Measurements from ENCODE around the gene AOPEP.

Gene AOPEP

GRCh38 chr9:95107976-95108375 is 381.5 kb downstream of the AOPEP start:
- H4K20me1 ChIP-seq (ENCODE audit: control insufficient read depth, insufficient read depth, low read depth, low read length) = no peaks in the 10 kb centered on the region
- no peaks in the 10 kb centered on the region for H3F3A ChIP-seq (ENCODE audit: control insufficient read depth, insufficient read depth)
- no peaks in the 10 kb centered on the region for H3K9me3 ChIP-seq (ENCODE audit: control insufficient read depth, insufficient read depth, low read length)
- H3K36me3 ChIP-seq (ENCODE audit: control insufficient read depth, low read length) = no peaks in the 10 kb centered on the region
- no peak overlapping the region for H3K27ac ChIP-seq (ENCODE audit: low read depth, low read length)
- H3K4me1 ChIP-seq (ENCODE audit: control insufficient read depth, low read length) = no peaks in the 10 kb centered on the region
- TF ChIP-seq EZH2phosphoT487 (IDR thresholded peaks at IDR 0.05; ENCODE audit: borderline replicate concordance, low read length) (no peak), CTCF (IDR thresholded peaks at IDR 0.05; ENCODE audit: low read depth, low read length, poor library complexity, severe bottlenecking) (no peak)
- no peaks in the 10 kb centered on the region for H3K27me3 ChIP-seq (ENCODE audit: control insufficient read depth, low read length)
- no peak overlapping the region for H3K4me3 ChIP-seq (ENCODE audit: low read length)
- H3K79me2 ChIP-seq (ENCODE audit: control insufficient read depth, low read length) = no peaks in the 10 kb centered on the region
- H3K9me2 ChIP-seq (replicated peaks; ENCODE audit: control insufficient read depth, low read length) = no peaks in the 10 kb centered on the region
- no peak overlapping the region for H3K4me2 ChIP-seq (ENCODE audit: low read length)

- Histone ChIP-seq H3K79me2 (ENCODE audit: control insufficient read depth, low read length) (no peaks in the 10 kb centered on the region), H3K27me3 (ENCODE audit: control insufficient read depth, low read length) (no peaks in the 10 kb centered on the region), H3K9me3 (ENCODE audit: control insufficient read depth, insufficient read depth, low read length) (no peaks in the 10 kb centered on the region), H3K4me2 (ENCODE audit: low read length) (no peak overlapping the region), H3K27ac (ENCODE audit: low read depth, low read length) (no peak overlapping the region), H3K4me1 (ENCODE audit: control insufficient read depth, low read length) (no peaks in the 10 kb centered on the region), H3K9me2 (replicated peaks; ENCODE audit: control insufficient read depth, low read length) (no peaks in the 10 kb centered on the region), H3K4me3 (ENCODE audit: low read length) (no peak overlapping the region), H3F3A (ENCODE audit: control insufficient read depth, insufficient read depth) (no peaks in the 10 kb centered on the region), H4K20me1 (ENCODE audit: control insufficient read depth, insufficient read depth, low read depth, low read length) (no peaks in the 10 kb centered on the region), H3K36me3 (ENCODE audit: control insufficient read depth, low read length) (no peaks in the 10 kb centered on the region)
- TF ChIP-seq EZH2phosphoT487 (IDR thresholded peaks at IDR 0.05; ENCODE audit: borderline replicate concordance, low read length) = no peak
- TF ChIP-seq CTCF (IDR thresholded peaks at IDR 0.05; ENCODE audit: low read depth, low read length, poor library complexity, severe bottlenecking) = no peak
These were observed 382.3 kb downstream of the AOPEP start for GRCh38 chr9:95108777-95109176.

GRCh38 chr9:95109456-95109855 is 383.0 kb downstream of the AOPEP start:
- H3K9me2 ChIP-seq (replicated peaks; ENCODE audit: control insufficient read depth, low read length) = no peaks in the 10 kb centered on the region
- no peak overlapping the region for H3K4me2 ChIP-seq (ENCODE audit: low read length)
- H3K27me3 ChIP-seq (ENCODE audit: control insufficient read depth, low read length) = no peaks in the 10 kb centered on the region
- no peaks in the 10 kb centered on the region for H3K36me3 ChIP-seq (ENCODE audit: control insufficient read depth, low read length)
- no peak overlapping the region for H3K27ac ChIP-seq (ENCODE audit: low read depth, low read length)
- no peaks in the 10 kb centered on the region for H4K20me1 ChIP-seq (ENCODE audit: control insufficient read depth, insufficient read depth, low read depth, low read length)
- TF ChIP-seq CTCF (IDR thresholded peaks at IDR 0.05; ENCODE audit: low read depth, low read length, poor library complexity, severe bottlenecking) (no peak), EZH2phosphoT487 (IDR thresholded peaks at IDR 0.05; ENCODE audit: borderline replicate concordance, low read length) (no peak)
- H3K79me2 ChIP-seq (ENCODE audit: control insufficient read depth, low read length) = no peaks in the 10 kb centered on the region
- H3K9me3 ChIP-seq (ENCODE audit: control insufficient read depth, insufficient read depth, low read length) = no peaks in the 10 kb centered on the region
- H3K4me3 ChIP-seq (ENCODE audit: low read length) = no peak overlapping the region
- no peaks in the 10 kb centered on the region for H3F3A ChIP-seq (ENCODE audit: control insufficient read depth, insufficient read depth)
- H3K4me1 ChIP-seq (ENCODE audit: control insufficient read depth, low read length) = no peaks in the 10 kb centered on the region

Data from DOHH2 (cell line).